Dedifferentiated amniotic fluid mesenchymal stem cell (primary cell): ENCODE measurements around the gene WDR5.

Experiments used
- DNase-seq: peaks from one replicate; pipeline ENCODE4 v3.0.0-alpha.2; 2016; ENCODE audit errors: extremely low spot score

Gene WDR5

DNA sequence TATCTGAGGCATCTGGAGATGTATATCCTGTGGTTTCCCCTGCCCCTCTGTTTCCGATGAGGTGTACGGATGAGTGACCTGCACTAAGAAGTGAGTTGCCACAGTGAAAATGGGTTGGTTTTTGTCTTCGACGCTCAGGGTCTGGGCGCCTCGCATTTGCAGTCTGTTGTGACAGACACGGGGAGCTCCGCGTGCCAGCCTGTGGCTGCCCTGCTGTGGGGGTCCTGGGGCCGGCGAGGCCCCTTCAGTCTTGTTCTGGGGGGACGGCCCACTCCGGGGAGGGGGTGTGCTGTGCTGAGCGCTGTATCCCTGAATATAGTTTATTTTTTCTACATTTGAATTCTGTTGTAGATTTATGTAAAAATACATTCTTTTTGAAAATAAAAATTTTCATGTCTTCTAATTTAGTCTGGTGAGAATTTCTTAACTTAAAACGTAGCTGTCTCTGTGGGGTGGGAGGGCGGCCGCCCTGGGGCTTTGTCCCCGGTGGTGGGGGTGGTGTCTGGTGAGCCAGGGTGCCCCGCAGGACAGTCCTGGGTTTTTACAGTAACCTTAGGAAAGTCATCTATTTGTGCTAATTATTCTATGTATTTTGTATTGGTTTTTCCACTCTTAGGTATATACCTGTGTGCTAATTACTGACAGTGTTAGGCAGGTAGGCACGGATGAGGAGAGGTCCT lies 23.8 kb downstream of the WDR5 start:
- no peak for DNase-seq

DNA sequence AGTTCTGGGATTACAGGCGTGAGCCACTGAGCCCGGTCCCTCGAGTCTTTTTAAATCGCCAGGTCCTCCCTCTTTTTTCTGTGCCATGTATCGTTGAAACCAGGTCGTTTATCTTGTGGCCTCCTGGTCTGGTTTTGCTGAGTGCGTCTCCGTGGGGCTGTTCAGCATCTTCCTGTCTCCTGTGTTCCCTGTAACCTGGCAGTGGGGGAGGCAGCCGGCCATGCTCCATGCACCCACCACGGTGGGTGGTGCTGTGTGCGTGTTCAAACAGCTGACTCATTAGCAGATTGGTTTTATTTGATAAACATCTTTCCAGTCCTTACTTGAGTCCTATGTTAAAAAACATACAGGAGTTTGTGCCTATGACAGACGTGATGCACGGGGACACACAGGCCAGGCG lies 25.8 kb downstream of the WDR5 start:
- DNase-seq: no peak

DNA sequence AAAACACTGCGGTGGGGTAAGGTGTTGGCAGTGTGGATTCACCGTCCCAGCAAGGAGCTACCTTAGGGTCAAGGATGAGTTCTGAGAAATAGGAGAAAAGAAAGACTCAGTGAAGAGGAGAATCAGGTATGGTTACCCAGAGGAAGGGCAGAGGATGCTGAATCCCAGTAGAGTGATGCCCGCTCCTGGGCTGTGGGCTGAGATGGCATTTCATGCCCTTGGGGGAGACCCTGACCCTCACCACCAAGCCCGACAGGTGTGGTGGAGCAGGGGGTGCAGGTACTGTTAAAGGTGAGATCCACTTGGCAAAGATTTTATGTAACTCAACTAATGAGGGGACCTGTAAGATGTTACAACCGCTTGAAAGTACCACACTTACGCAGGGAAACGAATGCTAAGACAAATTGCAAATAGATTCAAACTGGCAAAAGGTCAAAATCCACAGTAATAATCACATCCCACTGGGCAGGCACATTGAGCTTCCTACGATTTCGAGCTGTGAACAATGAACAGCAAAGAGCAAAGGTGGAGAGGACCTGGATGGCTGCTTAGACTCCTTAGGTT lies 26.4 kb downstream of the WDR5 start:
- no peak for DNase-seq

DNA sequence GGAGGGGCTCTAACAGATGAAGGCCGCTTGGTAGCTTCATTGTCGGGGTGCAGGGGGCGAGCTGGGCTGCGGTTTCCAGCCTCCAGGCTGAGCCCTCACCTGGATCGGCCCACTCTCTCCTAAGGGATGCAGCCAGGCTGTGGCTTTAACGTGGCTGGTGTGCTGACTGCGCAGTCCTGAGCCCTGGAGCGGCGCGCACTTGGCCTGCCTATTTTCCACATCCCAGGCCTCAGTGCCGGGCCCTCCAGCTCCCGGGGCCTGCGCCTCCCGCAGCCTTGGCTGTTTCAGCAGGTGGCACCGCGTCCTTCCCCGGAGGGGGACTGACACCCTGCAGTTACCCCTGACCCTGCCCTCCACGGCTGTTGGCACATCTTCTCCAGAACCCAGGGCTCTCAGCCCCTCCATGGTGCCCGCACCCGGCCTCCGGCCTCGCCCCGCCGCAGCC lies 27.1 kb downstream of the WDR5 start:
- no peak for DNase-seq

DNA sequence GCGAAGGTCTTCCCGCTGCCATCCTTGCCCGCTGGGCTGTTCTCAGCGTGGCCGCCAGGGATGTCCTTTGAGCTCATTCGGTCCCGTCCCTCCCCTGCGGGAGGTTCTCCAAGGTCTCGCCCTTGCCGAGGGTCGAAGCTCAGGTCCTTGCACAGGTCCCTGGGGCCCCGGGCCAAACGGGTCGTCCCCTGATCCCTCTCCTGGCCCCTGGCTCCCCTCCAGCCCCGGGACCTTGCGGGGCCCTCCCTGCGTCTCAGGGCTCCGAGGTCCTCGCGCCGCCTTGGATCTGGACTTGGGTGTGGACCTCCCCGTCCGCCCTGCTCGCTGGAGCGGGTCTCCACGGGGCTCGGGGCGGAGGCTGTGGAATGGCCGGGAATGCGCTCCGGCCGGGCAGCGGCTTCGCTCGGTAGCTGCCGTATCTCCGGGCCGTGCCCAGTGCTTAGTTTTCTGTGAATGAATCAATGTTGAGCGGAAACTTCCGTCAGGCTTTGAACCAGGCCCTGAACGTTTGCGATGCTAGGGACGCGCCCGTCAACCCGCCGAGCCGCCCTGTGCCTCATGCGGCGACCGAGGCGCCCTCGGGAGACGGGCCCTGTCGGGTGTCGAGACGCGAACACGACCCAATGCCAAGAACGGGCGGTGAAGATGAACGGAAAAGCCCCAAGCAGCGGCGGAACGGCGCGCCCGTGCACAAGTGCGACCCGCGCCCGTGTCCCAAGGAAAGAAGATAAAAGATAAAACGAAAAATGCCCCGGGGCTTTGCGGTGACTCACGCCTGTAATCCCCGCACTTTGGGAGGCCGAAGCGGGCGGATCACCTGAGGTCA lies 27.7 kb downstream of the WDR5 start:
- DNase-seq: peak; percentile 18

DNA sequence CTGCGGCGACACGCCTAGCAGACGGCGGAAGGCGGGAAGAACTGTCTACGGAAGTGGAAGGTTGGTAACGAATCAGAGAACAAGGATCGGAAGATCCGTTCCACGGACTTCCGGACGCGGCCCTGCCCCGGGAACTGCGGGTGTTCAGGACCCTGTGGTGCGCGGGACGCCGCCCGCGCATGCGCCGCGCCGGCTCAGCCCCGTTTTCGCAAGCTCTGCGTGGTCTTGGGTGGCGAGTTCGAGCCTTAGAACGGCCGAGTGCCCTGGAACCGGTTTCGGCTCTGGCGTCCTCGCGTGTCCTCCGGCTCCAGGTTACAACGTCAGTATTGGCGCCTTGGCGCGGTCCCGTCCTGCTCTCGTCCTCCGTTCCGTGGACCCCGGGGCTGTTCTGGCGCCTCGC lies 29.0 kb downstream of the WDR5 start:
- DNase-seq: no peak

DNA sequence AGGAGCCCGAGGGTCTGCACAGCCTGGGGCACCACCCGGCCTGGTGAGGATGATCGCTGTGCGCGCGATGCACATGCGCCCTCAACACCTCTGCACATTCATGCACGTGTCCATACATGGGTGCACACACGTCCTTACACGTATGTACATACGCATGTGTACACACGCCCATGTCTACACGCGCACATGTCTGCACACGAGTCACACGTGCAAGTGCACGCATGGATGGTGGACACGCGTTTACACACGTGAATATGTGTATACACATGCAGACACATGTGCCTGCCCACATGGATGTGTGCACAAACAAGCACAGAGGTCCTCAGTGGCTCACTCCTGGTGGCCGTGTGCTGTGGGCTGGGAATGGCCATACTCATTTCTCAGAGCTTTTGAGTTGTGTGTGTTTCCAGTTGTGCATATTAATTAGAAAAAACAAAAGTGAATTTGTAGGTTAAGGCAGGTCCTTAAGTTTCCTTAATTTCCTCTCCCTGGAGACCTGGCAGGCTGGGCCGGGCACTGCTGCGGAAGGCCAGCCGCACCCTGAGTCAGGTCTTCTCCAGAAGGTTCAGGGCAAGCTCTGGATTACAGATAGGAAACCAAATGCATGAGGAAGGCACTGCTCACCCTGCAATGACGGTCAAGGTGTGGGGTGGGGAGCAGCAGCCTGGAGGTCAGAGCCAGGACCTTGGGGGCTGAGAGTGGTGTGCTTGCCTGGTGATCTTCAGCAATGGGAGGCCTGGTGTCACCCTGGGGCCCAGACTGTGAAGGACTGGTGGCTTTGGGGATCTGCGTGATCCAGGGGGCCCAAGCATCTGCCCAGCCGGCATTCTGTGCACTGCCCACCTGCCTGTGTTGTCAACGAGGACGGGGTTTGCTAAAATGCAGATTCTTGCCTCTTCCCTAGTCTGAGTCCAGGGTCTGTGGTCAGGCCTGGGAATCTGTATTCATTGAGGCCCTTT lies 29.8 kb downstream of the WDR5 start:
- no peak for DNase-seq

DNA sequence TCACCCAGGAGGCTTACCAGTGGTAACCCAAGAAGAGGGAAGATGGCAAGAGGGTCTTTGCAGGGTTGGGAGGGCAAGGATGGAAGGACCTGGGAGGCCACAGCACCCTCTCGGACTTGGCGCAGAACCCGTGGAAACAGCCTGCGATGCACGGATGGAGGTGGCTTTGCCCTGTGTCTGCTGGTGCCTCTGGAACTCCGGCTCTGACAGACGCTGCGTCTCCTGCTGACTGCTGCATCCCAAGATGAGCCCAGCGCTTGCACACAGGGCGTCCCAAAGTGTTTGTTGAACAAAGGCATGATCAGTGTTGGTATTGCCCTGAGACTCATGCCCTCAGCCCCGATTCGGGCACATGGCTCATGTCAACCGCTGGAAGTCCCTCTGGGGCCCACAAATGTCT lies 30.5 kb downstream of the WDR5 start:
- DNase-seq: no peak

DNA sequence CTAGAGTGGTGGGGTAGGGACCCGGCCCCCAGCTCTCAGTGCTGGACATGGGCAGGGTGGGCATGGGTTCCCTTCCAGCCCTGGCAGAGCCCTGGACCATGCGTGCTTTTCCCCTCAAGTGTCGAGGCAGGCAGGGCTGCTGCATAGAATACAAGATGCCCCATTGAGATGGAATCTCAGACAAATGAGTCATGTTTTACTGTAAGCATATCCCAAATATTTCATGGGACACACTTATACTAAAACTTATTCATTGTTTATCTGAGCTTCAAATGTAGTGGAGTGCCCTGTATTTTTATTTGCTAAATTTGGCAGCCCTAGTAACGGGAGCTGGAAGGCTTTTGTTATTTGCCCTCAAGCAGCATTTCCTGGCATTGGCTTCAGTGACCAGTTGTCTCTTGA lies 31.6 kb downstream of the WDR5 start:
- DNase-seq: peak; percentile 27

DNA sequence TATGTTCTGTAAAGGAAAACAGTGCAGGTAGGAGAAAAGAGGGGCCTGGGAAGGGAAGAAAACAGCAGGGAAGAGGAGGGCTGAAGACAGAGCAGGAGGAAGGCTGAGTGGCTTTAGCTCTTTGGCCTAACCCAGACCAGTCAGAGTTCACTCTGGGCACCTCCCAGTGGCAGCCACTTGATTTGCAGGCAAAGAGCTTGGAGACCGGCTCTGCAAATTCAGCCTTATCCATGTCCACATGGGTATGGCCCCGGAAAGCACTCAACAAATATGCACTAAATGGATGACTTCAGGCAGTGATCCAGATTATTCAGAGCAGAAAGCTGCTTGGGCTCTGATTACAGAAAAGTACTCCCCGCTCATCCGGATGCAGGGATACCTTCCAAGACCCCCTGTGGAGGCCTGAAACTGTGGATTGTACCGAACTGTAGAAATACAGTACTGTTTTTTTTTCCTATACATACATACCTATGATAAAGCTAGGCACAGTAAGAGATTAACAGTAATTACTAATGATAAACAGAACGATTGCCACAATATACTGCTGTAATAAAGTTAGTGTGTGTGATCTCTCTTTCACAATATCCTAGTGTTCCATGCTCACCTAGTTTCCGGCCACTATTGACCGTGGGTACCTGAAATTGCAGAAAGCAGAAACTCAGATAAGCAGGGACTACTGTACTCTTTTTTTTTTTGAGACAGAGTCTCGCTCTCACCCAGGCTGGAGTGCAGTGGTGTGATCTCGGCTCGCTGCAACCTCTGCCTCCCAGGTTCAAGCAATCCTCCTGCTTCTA lies 33.1 kb downstream of the WDR5 start:
- no peak for DNase-seq

DNA sequence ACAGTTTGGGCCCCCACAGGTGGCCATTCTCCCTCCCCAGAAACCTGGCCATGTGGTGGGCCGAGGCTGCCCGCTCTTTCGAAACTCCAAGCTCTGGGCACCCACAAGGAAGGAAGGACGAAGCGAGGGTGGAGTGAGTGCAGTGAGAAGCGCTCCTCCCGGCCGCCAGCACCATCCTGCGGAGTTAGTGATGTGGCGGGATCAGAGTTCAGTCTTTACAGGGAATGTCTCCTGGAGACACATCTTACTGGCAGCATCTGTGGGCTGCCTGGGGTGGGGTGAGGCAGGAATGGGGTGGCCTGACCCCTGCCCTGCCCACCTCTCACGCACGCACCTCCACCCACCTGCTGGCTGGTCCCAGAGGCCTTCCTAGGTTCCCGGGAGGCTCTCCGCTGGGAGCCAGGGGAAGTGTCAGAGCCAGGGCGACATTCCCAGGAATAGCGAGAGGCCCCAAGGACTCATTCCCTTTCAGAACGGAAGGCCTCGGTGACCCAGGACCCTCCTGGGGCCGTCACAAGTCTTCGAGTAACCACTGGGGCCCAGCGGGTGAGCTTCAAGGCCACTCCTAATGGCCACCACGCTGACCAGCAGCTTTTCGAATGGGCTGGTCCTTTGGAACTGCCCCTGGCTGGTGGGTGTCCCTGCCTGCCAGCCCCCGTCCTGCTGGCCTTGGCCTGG lies 34.0 kb downstream of the WDR5 start:
- DNase-seq: no peak

DNA sequence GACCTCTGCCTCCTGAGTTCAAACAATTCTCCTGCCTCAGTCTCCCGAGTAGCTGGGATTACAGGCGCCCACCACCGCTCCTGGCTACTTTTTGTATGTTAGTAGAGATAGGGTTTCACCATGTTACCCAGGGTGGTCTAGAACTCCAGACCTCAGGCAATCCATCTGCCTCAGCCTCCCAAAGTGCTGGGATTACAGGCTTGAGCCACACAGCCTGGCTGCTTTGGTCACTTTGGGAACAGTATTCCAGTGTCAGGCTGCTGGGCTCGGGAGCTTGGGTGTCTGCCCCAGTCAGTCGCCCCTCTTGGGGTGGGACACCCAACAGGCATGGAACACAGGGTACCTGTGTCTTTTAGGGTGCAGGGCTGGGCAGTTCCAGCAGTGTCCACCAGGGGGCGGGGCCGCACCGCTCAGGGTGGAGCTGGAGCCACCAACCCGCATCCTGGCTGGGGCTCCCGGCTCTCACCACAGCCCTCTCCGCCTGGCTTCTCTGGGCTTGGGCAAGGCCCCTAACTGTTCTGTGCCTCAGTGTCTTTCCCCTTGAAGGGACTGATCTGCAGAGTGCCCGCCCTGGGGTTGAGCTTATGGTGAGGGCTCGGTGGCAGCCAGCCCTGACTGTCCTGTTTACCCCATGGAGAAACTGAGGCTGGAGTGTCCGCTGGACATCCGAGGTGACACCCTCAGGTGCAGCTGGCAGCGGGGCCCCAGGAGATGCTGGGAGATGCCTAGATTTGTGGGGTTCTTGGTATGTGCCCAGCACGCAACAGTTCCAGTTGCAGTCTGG lies 34.8 kb downstream of the WDR5 start:
- DNase-seq: no peak

DNA sequence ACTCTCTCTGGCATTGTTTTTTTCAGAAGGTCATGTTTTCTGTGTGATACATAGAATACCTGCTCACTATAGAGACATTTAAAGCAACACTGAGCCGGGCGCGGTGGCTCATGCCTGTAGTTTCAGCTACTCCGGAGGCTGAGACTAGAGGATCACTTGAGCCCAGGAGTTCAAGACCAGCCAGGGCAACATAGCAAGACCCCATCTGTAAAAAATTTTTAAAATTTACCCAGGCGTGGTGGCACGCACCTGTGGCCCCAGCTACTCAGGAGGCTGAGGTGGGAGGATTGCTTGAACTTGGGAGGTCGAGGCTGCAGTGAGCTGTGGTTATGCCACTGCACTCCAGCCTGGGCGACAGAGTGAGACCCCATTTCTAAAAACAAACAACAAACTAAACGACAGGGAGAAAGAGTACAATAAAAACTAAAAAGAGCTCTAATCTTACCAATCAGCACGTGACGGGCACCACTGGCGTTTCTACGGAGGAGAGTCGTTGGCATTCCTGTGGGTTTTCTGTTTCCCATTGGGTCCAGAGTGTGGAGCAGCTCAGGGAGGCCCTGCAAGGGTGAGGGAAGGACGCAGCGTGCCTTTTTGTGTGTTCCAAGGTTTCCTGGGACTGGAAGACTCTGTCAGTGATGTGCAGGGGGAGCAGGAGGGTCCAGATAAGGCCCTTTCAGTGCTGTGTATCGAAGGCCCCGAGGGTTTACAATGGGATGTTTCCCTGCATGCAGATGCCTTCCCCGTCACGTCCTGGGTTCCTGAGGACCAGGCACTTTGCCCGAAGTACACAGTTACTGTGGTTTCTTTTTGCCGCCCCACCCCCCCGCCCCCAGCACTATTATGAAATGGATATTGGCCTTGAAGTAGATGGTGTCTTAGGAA lies 35.7 kb downstream of the WDR5 start:
- DNase-seq: peak; percentile 75

DNA sequence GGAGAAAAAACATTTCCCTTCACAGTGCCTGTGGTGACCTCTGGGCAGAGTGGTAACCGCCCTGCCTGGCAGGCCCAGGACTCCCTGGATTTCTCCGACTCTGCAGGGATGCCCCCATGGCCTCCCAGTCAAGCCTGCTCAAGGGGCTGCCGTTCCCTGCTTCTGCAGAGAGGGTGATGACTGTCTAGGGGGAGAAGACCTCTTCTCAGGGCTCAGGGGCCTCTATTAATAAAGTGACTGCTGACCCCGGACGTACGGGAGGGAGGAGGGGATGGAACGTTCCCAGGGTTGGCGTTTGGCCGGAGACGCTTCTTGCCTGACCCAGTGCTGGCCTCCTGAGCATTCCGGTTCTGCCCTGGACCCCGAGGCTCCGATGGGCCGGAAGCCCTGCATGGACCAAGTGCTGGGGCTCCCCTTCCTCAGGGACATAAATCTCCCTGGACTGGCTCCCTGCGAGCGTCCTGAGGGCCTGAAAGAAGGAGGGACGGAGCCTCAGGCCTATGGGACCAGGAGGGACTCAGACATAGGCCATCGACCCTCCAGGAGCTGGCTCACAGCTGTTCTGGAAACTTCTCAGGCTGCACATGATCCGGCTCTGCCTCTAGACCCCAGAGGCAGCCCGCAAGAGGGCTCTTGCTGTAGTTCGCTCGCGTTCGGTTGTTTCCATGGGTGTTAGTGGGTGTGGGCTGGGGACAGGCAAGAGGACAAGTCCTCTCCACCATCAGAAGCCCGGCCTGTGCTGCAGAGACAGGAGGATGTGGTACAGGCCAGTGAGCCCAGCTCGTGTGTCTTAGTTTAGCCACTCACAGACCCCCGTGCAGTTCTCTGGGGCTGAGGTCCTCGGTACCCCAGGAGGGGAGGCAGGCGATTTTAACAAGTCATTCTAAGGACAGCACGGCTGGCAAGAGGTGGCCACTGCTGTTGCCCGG lies 36.6 kb downstream of the WDR5 start:
- no peak for DNase-seq

DNA sequence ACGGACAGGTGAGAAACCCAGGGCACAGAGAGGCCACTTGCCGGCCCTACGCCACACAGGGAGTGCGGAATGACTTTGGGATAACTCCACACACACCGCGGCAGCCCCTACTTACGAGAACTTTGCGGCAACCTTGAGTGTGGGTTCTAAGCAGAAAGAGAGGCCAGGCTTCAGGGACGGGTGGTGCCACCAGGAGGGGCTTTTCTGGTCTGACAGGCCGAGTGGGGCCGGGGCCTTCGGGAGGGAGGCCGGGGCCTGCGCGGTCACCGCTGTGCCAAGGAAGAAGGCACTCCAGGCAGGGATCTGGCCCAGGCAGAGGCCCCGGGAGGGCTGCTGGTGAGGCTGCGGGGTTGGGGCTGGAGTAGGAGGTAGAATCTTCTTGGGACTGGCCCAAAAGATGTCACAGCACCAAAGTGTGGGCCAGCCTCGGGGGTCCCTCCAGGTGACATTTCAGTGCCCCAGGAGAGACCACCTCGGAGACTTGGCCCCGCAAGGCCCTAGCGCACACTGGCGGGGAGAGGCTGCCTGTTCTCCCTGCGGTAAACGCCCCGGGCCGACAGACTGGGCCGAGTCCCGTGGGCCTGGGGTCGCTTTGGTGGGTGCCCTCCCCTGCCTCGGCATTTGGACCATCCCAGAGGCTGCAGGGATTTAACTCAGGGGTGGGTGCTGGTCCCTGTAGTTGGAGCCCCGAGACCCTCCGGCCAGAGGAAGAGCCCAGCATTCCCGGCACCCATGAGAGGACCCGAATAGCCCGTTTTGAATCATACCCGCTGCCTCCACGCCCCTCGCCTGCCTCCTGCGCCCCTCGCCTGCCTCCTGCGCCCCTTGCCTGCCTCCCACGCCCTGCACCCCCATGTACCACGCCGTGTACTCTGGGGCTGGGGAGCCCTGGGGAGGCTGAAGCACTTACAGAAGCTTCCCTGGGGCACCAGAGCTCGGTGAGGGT lies 37.5 kb downstream of the WDR5 start:
- no peak for DNase-seq

DNA sequence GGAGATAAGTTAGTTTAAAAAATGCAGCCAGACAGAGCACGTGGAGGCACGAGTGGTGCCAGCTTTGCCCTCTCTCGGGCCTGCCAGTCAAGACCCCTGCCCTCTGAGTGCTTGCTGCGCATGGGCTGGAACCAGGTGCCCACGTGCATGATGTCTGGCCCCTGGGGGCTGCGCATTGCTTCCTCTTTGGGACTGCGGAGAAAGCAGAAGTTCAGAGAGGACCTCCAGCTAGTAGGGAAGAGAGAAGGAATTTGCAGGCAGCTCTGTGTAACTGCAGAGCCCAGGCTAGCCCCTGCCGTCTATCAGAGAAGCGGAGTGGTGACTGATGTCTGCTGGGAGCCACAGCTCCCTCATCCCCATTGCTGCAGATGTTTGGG lies 38.2 kb downstream of the WDR5 start:
- DNase-seq: no peak
